ENCODE results near the gene FN3K.

FN3K gene

GRCh38 chr17:82781894-82782274 is 46.5 kb downstream of the FN3K start (continued):
- TF ChIP-seq ZSCAN4 (tag by site-specific recombination; IDR thresholded peaks at IDR 0.05): no peak
- no peak for TF ChIP-seq KLF16 (tag by site-specific recombination; IDR thresholded peaks at IDR 0.05)
- no peak for TF ChIP-seq ZNF704 (tag by site-specific recombination; IDR thresholded peaks at IDR 0.05)
- no peak for TF ChIP-seq ZNF18 (tag by site-specific recombination; IDR thresholded peaks at IDR 0.05)
- TF ChIP-seq BCL11B (tag by site-specific recombination; IDR thresholded peaks at IDR 0.05; ENCODE audit: low read depth): no peak
- no peak for TF ChIP-seq GLI2 (tag by site-specific recombination; IDR thresholded peaks at IDR 0.05; ENCODE audit: borderline replicate concordance, low read depth)
- TF ChIP-seq ZNF157 (tag by site-specific recombination; IDR thresholded peaks at IDR 0.05): no peak
- peak; percentile 51; the same call in 1 of the 2 replicates for TF ChIP-seq ZSCAN30 (tag by site-specific recombination; IDR thresholded peaks at IDR 0.05)
- no peak for TF ChIP-seq SALL2 (tag by site-specific recombination; IDR thresholded peaks at IDR 0.05; ENCODE audit: borderline replicate concordance)
- TF ChIP-seq ZNF654 (tag by site-specific recombination; IDR thresholded peaks at IDR 0.05; ENCODE audit: low read depth): peak; percentile 98
- no peak for TF ChIP-seq ZNF140 (tag by site-specific recombination; IDR thresholded peaks at IDR 0.05)
- TF ChIP-seq SP3 (tag by site-specific recombination; IDR thresholded peaks at IDR 0.05): no peak
- no peak for TF ChIP-seq TCF7L2 (IDR thresholded peaks at IDR 0.05; ENCODE audit: borderline replicate concordance, low read depth, low read length)
- TF ChIP-seq ZNF660 (tag by site-specific recombination; IDR thresholded peaks at IDR 0.05): peak; percentile 44; the same call in 1 of the 2 replicates
- TF ChIP-seq RBAK (tag by site-specific recombination; IDR thresholded peaks at IDR 0.05): no peak
- TF ChIP-seq ZNF707 (tag by site-specific recombination; IDR thresholded peaks at IDR 0.05): no peak
- no peak for TF ChIP-seq KLF1 (tag by site-specific recombination; IDR thresholded peaks at IDR 0.05)
- TF ChIP-seq KLF17 (tag by site-specific recombination; IDR thresholded peaks at IDR 0.05): 0 out of 2 replicates have a peak, but pooled peaks have one; percentile 44
- no peak for TF ChIP-seq SETDB1 (IDR thresholded peaks at IDR 0.05; ENCODE audit: insufficient read length, low read length)
- no peak for TF ChIP-seq ZFP69B (tag by site-specific recombination; IDR thresholded peaks at IDR 0.05)
- no peak for TF ChIP-seq ZNF311 (tag by site-specific recombination; IDR thresholded peaks at IDR 0.05; ENCODE audit: borderline replicate concordance)
- TF ChIP-seq ZNF623 (tag by site-specific recombination; IDR thresholded peaks at IDR 0.05): no peak
- no peak for TF ChIP-seq ZFHX2 (tag by site-specific recombination; conservative IDR thresholded peaks at IDR 0.05)
- 0 out of 2 replicates have a peak, but pooled peaks have one; percentile 23 for TF ChIP-seq ZBTB8A (tag by site-specific recombination; IDR thresholded peaks at IDR 0.05)
- no peak for TF ChIP-seq ZNF792 (tag by site-specific recombination; IDR thresholded peaks at IDR 0.05)
- TF ChIP-seq ZNF843 (tag by site-specific recombination; IDR thresholded peaks at IDR 0.05): no peak
- TF ChIP-seq HOXD13 (CRISPR knock-in tag; IDR thresholded peaks at IDR 0.05; ENCODE audit: borderline replicate concordance): no peak
- TF ChIP-seq ZNF629 (tag by site-specific recombination; IDR thresholded peaks at IDR 0.05): 0 out of 2 replicates have a peak, but pooled peaks have one; percentile 15
- TF ChIP-seq ZNF121 (tag by site-specific recombination; IDR thresholded peaks at IDR 0.05): no peak
- TF ChIP-seq ZNF350 (tag by site-specific recombination; IDR thresholded peaks at IDR 0.05): no peak
- no peak for TF ChIP-seq ZBTB48 (tag by site-specific recombination; IDR thresholded peaks at IDR 0.05)
- no peak for TF ChIP-seq ZNF184 (tag by site-specific recombination; IDR thresholded peaks at IDR 0.05)
- TF ChIP-seq ZBTB11 (tag by site-specific recombination; conservative IDR thresholded peaks at IDR 0.05; ENCODE audit: low read depth): no peak
- no peak for TF ChIP-seq ZNF223 (tag by site-specific recombination; IDR thresholded peaks at IDR 0.05)
- no peak for TF ChIP-seq KLF7 (tag by site-specific recombination; IDR thresholded peaks at IDR 0.05; ENCODE audit: borderline replicate concordance)
- no peak; the same call in 1 of the 2 replicates for TF ChIP-seq ZNF600 (tag by site-specific recombination; IDR thresholded peaks at IDR 0.05)

Measured in HEK293 (cell line).